SK-N-MC (cell line): ENCODE results near the gene ZKSCAN4.
A peak's percentile ranks its signal among the peaks of the same experiment; 100 is the strongest.

ENCODE experiments used
- DNase-seq: peaks from one replicate; pipeline ENCODE4 v3.0.0-alpha.2; 2011; ENCODE audit warnings: low read depth, low spot score
- H3K27ac ChIP-seq: fragments of 200-600 bp; sonication (generic); 2 replicates; pipeline ENCODE4 v1.5.1; 2016; ENCODE audit warnings: mixed run types
- H3K36me3 ChIP-seq: fragments of 200-600 bp; sonication (generic); 2 replicates; pipeline ENCODE4 v1.6.1; 2017; ENCODE audit warnings: antibody characterized with exemption, low read length, mixed read lengths; ENCODE audit not compliant: insufficient read depth
- H3K4me3 ChIP-seq: fragments of 200-600 bp; sonication (generic); 2 replicates; pipeline ENCODE4 v1.5.1; 2016
- H3K9ac ChIP-seq: fragments of 200-600 bp; sonication (generic); 2 replicates; pipeline ENCODE4 v1.8.0; 2017; ENCODE audit warnings: mixed run types, mixed read lengths; ENCODE audit not compliant: insufficient read length
- H3K9me3 ChIP-seq: fragments of 200-600 bp; sonication (generic); 2 replicates; pipeline ENCODE4 v1.6.1; 2017; ENCODE audit warnings: low read depth, mild to moderate bottlenecking, antibody characterized with exemption, low read length, moderate library complexity, mixed read lengths
- EZH2 ChIP-seq: fragments of 200-600 bp; sonication (generic); IDR thresholded peaks from one replicate; pipeline ENCODE4 v1.6.1; 2017; ENCODE audit warnings: antibody characterized with exemption
- FOXP2 ChIP-seq: optimal IDR thresholded peaks from 2 replicates; pipeline ENCODE3; 2011; ENCODE audit warnings: mild to moderate bottlenecking, moderate library complexity; ENCODE audit not compliant: insufficient read depth; ENCODE audit errors: extremely low read length, control extremely low read depth
- POLR2AphosphoS5 ChIP-seq: IDR thresholded peaks from 2 replicates; pipeline ENCODE4 v1.6.1; 2012; ENCODE audit warnings: mild to moderate bottlenecking, low read depth, low read length, borderline replicate concordance

ZKSCAN4 gene

GRCh38 chr6:28258877-28259777 lies 7.1 kb upstream of the ZKSCAN4 start, which contains the start of gene NKAPL:
Gene NKAPL (plus strand): TSS chr6:28259297. CDS start chr6:28259372, 75 bp downstream.
- no peak for TF ChIP-seq FOXP2
- TF ChIP-seq EZH2 = no peak
- TF ChIP-seq POLR2AphosphoS5 = no peak
- Histone ChIP-seq H3K9me3 (no peaks in the 10 kb centered on the region), H3K9ac (no peak within 1 kb of the TSS), H3K4me3 (no peak within 1 kb of the TSS), H3K27ac (no peak within 1 kb of the TSS), H3K36me3 (no peaks in the 10 kb centered on the region)
- DNase-seq = no peak

- no peak overlapping the region for H3K9ac ChIP-seq
Observed at GRCh38 chr6:28257042-28257441, 5.0 kb upstream of the ZKSCAN4 start.

GRCh38 chr6:28254121-28254519 lies 2.1 kb upstream of the ZKSCAN4 start:
- no peak overlapping the region for H3K9ac ChIP-seq

More at GRCh38 chr6:28257042-28257441, 5.0 kb upstream of the ZKSCAN4 start:
- Histone ChIP-seq H3K36me3 (no peaks in the 10 kb centered on the region), H3K27ac (no peak overlapping the region), H3K9me3 (no peaks in the 10 kb centered on the region), H3K4me3 (no peak overlapping the region)
- DNase-seq = no peak
- TF ChIP-seq POLR2AphosphoS5 = no peak
- no peak for TF ChIP-seq EZH2
- TF ChIP-seq FOXP2 = no peak

GRCh38 chr6:28251661-28252008 lies 434 bp downstream of the ZKSCAN4 start:
- TF ChIP-seq POLR2AphosphoS5 (no peak), FOXP2 (no peak), EZH2 (no peak)
- Histone ChIP-seq H3K9ac (peak overlapping the region; percentile 86), H3K27ac (no peak overlapping the region), H3K4me3 (peak overlapping the region; percentile 100), H3K9me3 (no peaks in the 10 kb centered on the region), H3K36me3 (peaks cover 16% of the 10 kb centered on the region; the same call in 1 of the 2 replicates)
- DNase-seq = no peak

More at GRCh38 chr6:28254121-28254519, 2.1 kb upstream of the ZKSCAN4 start:
- Histone ChIP-seq H3K27ac (no peak overlapping the region), H3K36me3 (0 out of 2 replicates have a peak, but pooled peaks cover 4% of the 10 kb centered on the region), H3K9me3 (no peaks in the 10 kb centered on the region), H3K4me3 (no peak overlapping the region)
- no peak for DNase-seq
- TF ChIP-seq EZH2 = no peak
- no peak for TF ChIP-seq FOXP2
- TF ChIP-seq POLR2AphosphoS5 = no peak

GRCh38 chr6:28250747-28251146 lies 1.3 kb downstream of the ZKSCAN4 start:
- no peaks in the 10 kb centered on the region for H3K9me3 ChIP-seq
- no peak for DNase-seq
- H3K4me3 ChIP-seq = peak overlapping the region; percentile 100
- peak overlapping the region; percentile 86 for H3K9ac ChIP-seq
- peaks cover 21% of the 10 kb centered on the region for H3K36me3 ChIP-seq
- H3K27ac ChIP-seq = no peak overlapping the region
- no peak for TF ChIP-seq FOXP2

GRCh38 chr6:28248916-28249315 lies 3.2 kb downstream of the ZKSCAN4 start:
- Histone ChIP-seq H3K9me3 (no peaks in the 10 kb centered on the region), H3K27ac (no peak overlapping the region), H3K4me3 (no peak overlapping the region), H3K9ac (no peak overlapping the region), H3K36me3 (peaks cover 34% of the 10 kb centered on the region)
- TF ChIP-seq FOXP2 (no peak), EZH2 (no peak), POLR2AphosphoS5 (no peak)
- no peak for DNase-seq

GRCh38 chr6:28245206-28245941 lies 6.7 kb downstream of the ZKSCAN4 start:
- no peak overlapping the region for H3K27ac ChIP-seq
- no peak overlapping the region for H3K9ac ChIP-seq
- TF ChIP-seq POLR2AphosphoS5 (no peak), EZH2 (no peak), FOXP2 (no peak)
- no peak for DNase-seq
- no peaks in the 10 kb centered on the region for H3K9me3 ChIP-seq
- H3K36me3 ChIP-seq = peaks cover 34% of the 10 kb centered on the region
- no peak overlapping the region for H3K4me3 ChIP-seq

GRCh38 chr6:28243946-28244345 lies 8.1 kb downstream of the ZKSCAN4 start:
- Histone ChIP-seq H3K9me3 (no peaks in the 10 kb centered on the region), H3K36me3 (peaks cover 30% of the 10 kb centered on the region), H3K4me3 (no peak overlapping the region), H3K9ac (no peak overlapping the region), H3K27ac (no peak overlapping the region)
- DNase-seq = no peak
- no peak for TF ChIP-seq POLR2AphosphoS5
- TF ChIP-seq FOXP2 = no peak
- TF ChIP-seq EZH2 = no peak
